Endothelial cell (in vitro differentiated cells): Measurements from ENCODE around the gene BHLHE41. TPM values are rescaled to one million over a fixed set of nuclear protein-coding genes. Genes with fewer than 3 reads are reported as not detected.

ENCODE experiments used
- DNase-seq: peaks from one replicate; pipeline ENCODE4 v3.0.0; 2021; ENCODE audit warnings: low spot score
- H3K27ac Mint-ChIP-seq: one replicate; pipeline ENCODE4 v1.8.0; 2021; ENCODE audit warnings: mixed read lengths, inconsistent platforms; ENCODE audit not compliant: unreplicated experiment
- H3K27me3 Mint-ChIP-seq: one replicate; pipeline ENCODE4 v1.8.0; 2021; ENCODE audit warnings: mild to moderate bottlenecking, moderate library complexity, mixed read lengths, inconsistent platforms; ENCODE audit not compliant: unreplicated experiment
- H3K36me3 Mint-ChIP-seq: one replicate; pipeline ENCODE4 v1.8.0; 2021; ENCODE audit warnings: mild to moderate bottlenecking, low read depth, mixed read lengths, inconsistent platforms; ENCODE audit not compliant: unreplicated experiment
- H3K4me1 Mint-ChIP-seq: one replicate; pipeline ENCODE4 v1.8.0; 2021; ENCODE audit warnings: mild to moderate bottlenecking, mixed read lengths, inconsistent platforms; ENCODE audit not compliant: unreplicated experiment
- H3K4me3 Mint-ChIP-seq: one replicate; pipeline ENCODE4 v1.8.0; 2021; ENCODE audit warnings: mild to moderate bottlenecking, mixed read lengths, inconsistent platforms; ENCODE audit not compliant: unreplicated experiment
- H3K9me3 Mint-ChIP-seq: one replicate; pipeline ENCODE4 v1.8.0; 2021; ENCODE audit warnings: mixed read lengths, inconsistent platforms; ENCODE audit not compliant: unreplicated experiment
- total RNA-seq: library from RNA; stranded (reverse); fragmentation: NEBNext Ultra II Directional; extraction: Animal tissue kit (Norgen Biotek cat#: 25700); gene quantifications from one replicate; pipeline ENCODE4 v1.2.1, GENCODE V29; 2021; ENCODE audit not compliant: unreplicated experiment
- TF ChIP-seq, protein P1 (sequence below): fragments of 200-600 bp; sonication (generic); IDR thresholded peaks from one replicate; pipeline ENCODE4 v1.5.0; 2021; ENCODE audit warnings: antibody characterized with exemption; ENCODE audit not compliant: unreplicated experiment

BHLHE41 gene
- total RNA-seq, 1 donor from 2014 or later, result 4.0 TPM

- Mint-ChIP-seq H3K36me3 (no peaks in the 10 kb centered on the region), H3K27me3 (no peaks in the 10 kb centered on the region), H3K27ac (no peak overlapping the region), H3K4me3 (no peak overlapping the region), H3K9me3 (no peaks in the 10 kb centered on the region), H3K4me1 (peaks cover 4% of the 10 kb centered on the region)
- TF ChIP-seq, protein P1, sequence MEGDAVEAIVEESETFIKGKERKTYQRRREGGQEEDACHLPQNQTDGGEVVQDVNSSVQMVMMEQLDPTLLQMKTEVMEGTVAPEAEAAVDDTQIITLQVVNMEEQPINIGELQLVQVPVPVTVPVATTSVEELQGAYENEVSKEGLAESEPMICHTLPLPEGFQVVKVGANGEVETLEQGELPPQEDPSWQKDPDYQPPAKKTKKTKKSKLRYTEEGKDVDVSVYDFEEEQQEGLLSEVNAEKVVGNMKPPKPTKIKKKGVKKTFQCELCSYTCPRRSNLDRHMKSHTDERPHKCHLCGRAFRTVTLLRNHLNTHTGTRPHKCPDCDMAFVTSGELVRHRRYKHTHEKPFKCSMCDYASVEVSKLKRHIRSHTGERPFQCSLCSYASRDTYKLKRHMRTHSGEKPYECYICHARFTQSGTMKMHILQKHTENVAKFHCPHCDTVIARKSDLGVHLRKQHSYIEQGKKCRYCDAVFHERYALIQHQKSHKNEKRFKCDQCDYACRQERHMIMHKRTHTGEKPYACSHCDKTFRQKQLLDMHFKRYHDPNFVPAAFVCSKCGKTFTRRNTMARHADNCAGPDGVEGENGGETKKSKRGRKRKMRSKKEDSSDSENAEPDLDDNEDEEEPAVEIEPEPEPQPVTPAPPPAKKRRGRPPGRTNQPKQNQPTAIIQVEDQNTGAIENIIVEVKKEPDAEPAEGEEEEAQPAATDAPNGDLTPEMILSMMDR, result no peak
- no peak for DNase-seq
These were observed 21.9 kb downstream of the BHLHE41 start for GRCh38 chr12:26102953-26103352.

- Mint-ChIP-seq H3K36me3 (no peaks in the 10 kb centered on the region), H3K9me3 (no peaks in the 10 kb centered on the region), H3K4me3 (no peak overlapping the region), H3K4me1 (peaks cover 4% of the 10 kb centered on the region), H3K27ac (no peak overlapping the region), H3K27me3 (no peaks in the 10 kb centered on the region)
- DNase-seq, result no peak
- TF ChIP-seq, protein P1, result no peak
These were observed 23.1 kb downstream of the BHLHE41 start for GRCh38 chr12:26101763-26102162.

DNA sequence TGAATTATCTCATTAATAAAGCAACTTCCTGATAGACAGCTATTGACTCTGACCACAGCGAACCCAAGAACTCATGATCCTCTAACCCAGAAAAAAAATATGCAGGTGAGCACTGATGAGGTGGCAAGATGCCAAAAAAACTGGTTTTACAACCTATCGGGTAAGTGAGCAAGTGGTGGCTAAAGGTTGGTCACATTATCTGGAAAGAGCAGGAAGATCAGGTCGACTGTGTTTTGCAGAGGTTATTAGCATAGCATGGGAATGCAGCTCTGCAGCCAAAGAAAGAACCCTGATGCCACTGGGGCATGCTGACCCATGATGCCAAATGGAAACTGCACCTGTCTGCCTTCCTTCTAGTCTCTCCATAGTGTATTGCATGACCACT is 23.5 kb downstream of the BHLHE41 start:
- H3K9me3 Mint-ChIP-seq, result no peaks in the 10 kb centered on the region
- TF ChIP-seq, protein P1, result no peak

GRCh38 chr12:26100666-26101349 is 24.0 kb downstream of the BHLHE41 start:
- Mint-ChIP-seq H3K27me3 (no peaks in the 10 kb centered on the region), H3K9me3 (no peaks in the 10 kb centered on the region), H3K27ac (no peak overlapping the region), H3K36me3 (no peaks in the 10 kb centered on the region), H3K4me3 (no peak overlapping the region), H3K4me1 (peaks cover 4% of the 10 kb centered on the region)
- no peak for DNase-seq
- TF ChIP-seq, protein P1, result no peak

More for the DNA sequence above, 23.5 kb downstream of the BHLHE41 start:
- Mint-ChIP-seq H3K4me3 (no peak overlapping the region), H3K27me3 (no peaks in the 10 kb centered on the region), H3K36me3 (no peaks in the 10 kb centered on the region), H3K4me1 (peaks cover 4% of the 10 kb centered on the region), H3K27ac (no peak overlapping the region)
- no peak for DNase-seq

DNA sequence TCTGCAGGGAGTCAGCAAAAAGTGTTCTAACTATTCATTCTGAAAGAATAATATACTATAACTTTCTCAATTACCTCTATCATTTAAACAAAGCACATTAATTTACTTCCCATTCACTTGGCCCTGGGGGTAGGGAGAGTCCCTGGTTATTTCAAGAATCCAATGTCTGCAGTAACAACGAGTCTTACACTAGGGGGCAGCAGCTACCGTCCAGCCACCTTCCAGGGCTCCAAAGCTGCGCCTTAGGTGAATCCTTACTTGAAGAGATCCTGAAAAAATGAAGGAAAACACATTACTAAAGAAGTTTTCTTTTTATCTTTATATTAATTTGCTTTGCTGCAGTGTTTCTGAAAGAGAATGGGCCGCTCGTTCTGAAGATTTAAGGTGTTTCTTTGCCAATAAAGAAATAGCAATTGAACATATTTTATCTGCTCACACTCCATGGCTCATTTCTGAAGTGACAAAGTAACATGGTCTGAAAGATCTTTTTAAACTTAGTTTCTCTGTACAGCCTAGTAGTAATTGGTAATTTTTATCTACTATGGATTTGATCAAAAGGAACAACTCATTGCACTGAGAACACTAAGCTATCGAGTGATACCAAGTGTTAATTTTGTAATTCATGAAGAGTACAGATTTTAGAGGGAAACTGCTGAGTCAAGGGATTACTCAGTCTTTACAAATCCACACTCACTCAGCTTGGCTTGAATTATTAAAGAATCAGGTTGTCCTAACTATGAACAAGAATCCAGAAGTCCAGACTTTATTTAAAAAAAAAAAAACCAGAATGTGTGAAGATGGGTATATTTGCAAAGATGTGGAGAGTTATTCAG is 27.6 kb downstream of the BHLHE41 start:
- no peak overlapping the region for H3K4me3 Mint-ChIP-seq
- no peaks in the 10 kb centered on the region for H3K4me1 Mint-ChIP-seq
- H3K27ac Mint-ChIP-seq, result no peak overlapping the region
- no peaks in the 10 kb centered on the region for H3K27me3 Mint-ChIP-seq
- no peaks in the 10 kb centered on the region for H3K9me3 Mint-ChIP-seq
- no peaks in the 10 kb centered on the region for H3K36me3 Mint-ChIP-seq
- DNase-seq, result peak; percentile 71
- TF ChIP-seq, protein P1, result peak; percentile 89
